CD14-positive monocyte (primary cell): ENCODE measurements around the gene OR5P2. TPM values are rescaled to one million over a fixed set of nuclear protein-coding genes. Genes with fewer than 3 reads are reported as not detected.
"Not testable (repeated sequence)": the region's sequence is repeated elsewhere in the genome, so short reads cannot be mapped to it uniquely, and the experiment has no call there.

Source experiments
- DNase-seq, 3 donors: peaks; one replicate each; pipeline ENCODE4 v3.0.0-alpha.2; 2011 to 2022
- H2AFZ ChIP-seq: 2 replicates; pipeline ENCODE4 v1.6.0; 2012; ENCODE audit warnings: mild to moderate bottlenecking, low read depth, low read length, inconsistent platforms; ENCODE audit not compliant: insufficient read depth, poor library complexity, severe bottlenecking
- H3K27ac ChIP-seq, 2 donors: 1 replicate in 1 of 2; 2 replicates in 1 of 2; pipeline ENCODE4 v1.5.1; 2012 to 2013; ENCODE audit warnings: low read length in 2 of 2, control low read depth in 1 of 2, inconsistent platforms in 1 of 2, low read depth in 1 of 2, mild to moderate bottlenecking in 1 of 2
- H3K27me3 ChIP-seq, 2 donors: one replicate each; pipeline versions ENCODE4 v1.6.0 to v1.6.1; 2011 to 2013; ENCODE audit warnings: low read length in 2 of 2; ENCODE audit not compliant: control insufficient read depth in 2 of 2, insufficient read depth in 2 of 2
- H3K36me3 ChIP-seq, 2 donors: replicated peaks in 1 of 2; 1 replicate in 1 of 2; 2 replicates in 1 of 2; pipeline versions ENCODE4 v1.5.1 to v1.6.1; 2012 to 2013; ENCODE audit warnings: low read length in 2 of 2, control low read depth in 1 of 2, inconsistent platforms in 1 of 2, mild to moderate bottlenecking in 1 of 2; ENCODE audit not compliant: insufficient read depth in 2 of 2, control insufficient read depth in 1 of 2
- H3K4me1 ChIP-seq, 2 donors: 1 replicate in 1 of 2; 2 replicates in 1 of 2; pipeline versions ENCODE4 v1.5.1 to v1.6.1; 2012 to 2013; ENCODE audit warnings: low read length in 2 of 2, control low read depth in 1 of 2, inconsistent platforms in 1 of 2, mild to moderate bottlenecking in 1 of 2, moderate library complexity in 1 of 2; ENCODE audit not compliant: insufficient read depth in 2 of 2, control insufficient read depth in 1 of 2
- H3K4me2 ChIP-seq: replicated peaks from 2 replicates; pipeline ENCODE3; 2012; ENCODE audit warnings: low read length, moderate library complexity, mild to moderate bottlenecking; ENCODE audit not compliant: poor library complexity, severe bottlenecking; ENCODE audit errors: extremely low read depth
- H3K4me3 ChIP-seq, 3 experiments: fragments of 200-600 bp in 1 of 3; sonication (generic) in 1 of 3; replicated peaks in 1 of 3; 1 replicate in 2 of 3; 2 replicates in 1 of 3; pipeline ENCODE4 v1.5.1; 2011 to 2013; ENCODE audit warnings: low read length in 3 of 3, mild to moderate bottlenecking in 3 of 3, control low read depth in 2 of 3, low read depth in 2 of 3, inconsistent platforms in 1 of 3, moderate library complexity in 1 of 3
- H3K79me2 ChIP-seq: 2 replicates; pipeline ENCODE4 v1.6.0; 2012; ENCODE audit warnings: mild to moderate bottlenecking, control low read depth, inconsistent platforms, low read length, moderate library complexity; ENCODE audit not compliant: insufficient read depth
- H3K9ac ChIP-seq: 2 replicates; pipeline ENCODE4 v1.6.0; 2017; ENCODE audit warnings: low read length, mild to moderate bottlenecking; ENCODE audit not compliant: insufficient read depth, poor library complexity, severe bottlenecking
- H3K9me3 ChIP-seq, 2 donors: replicated peaks in 1 of 2; 1 replicate in 1 of 2; 2 replicates in 1 of 2; pipeline versions ENCODE4 v1.5.1 to v1.6.1; 2012 to 2013; ENCODE audit warnings: low read length in 2 of 2, control low read depth in 1 of 2; ENCODE audit not compliant: control insufficient read depth in 1 of 2, insufficient read depth in 1 of 2
- H4K20me1 ChIP-seq: 2 replicates; pipeline ENCODE4 v1.6.0; 2012; ENCODE audit warnings: mild to moderate bottlenecking, low read length, control low read depth, moderate library complexity; ENCODE audit not compliant: insufficient read depth
- H3K27ac Mint-ChIP-seq, 7 donors: one replicate each; pipeline ENCODE4 v1.8.0; 2020; ENCODE audit warnings: mild to moderate bottlenecking in 7 of 7, mixed read lengths in 7 of 7, moderate library complexity in 6 of 7, inconsistent platforms in 2 of 7
- H3K27me3 Mint-ChIP-seq, 3 donors: one replicate each; pipeline ENCODE4 v1.8.0; 2021 to 2022; ENCODE audit warnings: low read depth in 3 of 3, mild to moderate bottlenecking in 3 of 3, mixed read lengths in 3 of 3, moderate library complexity in 3 of 3, inconsistent platforms in 1 of 3
- H3K36me3 Mint-ChIP-seq, 2 donors: one replicate each; pipeline ENCODE4 v1.8.0; 2020; ENCODE audit warnings: mixed read lengths in 2 of 2, inconsistent platforms in 1 of 2, mild to moderate bottlenecking in 1 of 2
- H3K4me1 Mint-ChIP-seq: one replicate; pipeline ENCODE4 v1.8.0; 2020; ENCODE audit warnings: mild to moderate bottlenecking, mixed read lengths
- H3K4me3 Mint-ChIP-seq, 2 donors: one replicate each; pipeline ENCODE4 v1.8.0; 2020; ENCODE audit warnings: mild to moderate bottlenecking in 2 of 2, mixed read lengths in 2 of 2, moderate library complexity in 1 of 2
- H3K9me3 Mint-ChIP-seq, 7 donors: one replicate each; pipeline ENCODE4 v1.8.0; 2020 to 2022; ENCODE audit warnings: mixed read lengths in 7 of 7, mild to moderate bottlenecking in 6 of 7, moderate library complexity in 6 of 7, inconsistent platforms in 2 of 7
- WGBS: methylation state at CpG from one replicate; pipeline ENCODE4 v1.1.5; 2013; ENCODE audit warnings: missing lambda C conversion rate; ENCODE audit not compliant: insufficient coverage; 5-methylcytosine and 5-hydroxymethylcytosine counted together
- intact Hi-C, 2 donors: fragments of 100-400 bp; cut with micrococcal nuclease; formaldehyde crosslinking; loops; one replicate each; pipeline versions ENCODE4 v1.15.0 to v1.15.1; 2023
- polyA plus RNA-seq, 3 donors: library from polyadenylated mRNA; depleted of rRNA in 1 of 3; unstranded in 2 of 3; stranded (reverse) in 1 of 3; fragments of 300-500 nt in 2 of 3; fragments of >200 nt in 1 of 3; fragmentation: Illumina TruSeq in 2 of 3; gene quantifications; 1 replicate in 2 of 3; 2 replicates in 1 of 3; pipeline ENCODE4 v1.2.3, GENCODE V29; 2012 to 2021
- TF ChIP-seq, protein P1 (sequence below): fragments of 200-600 bp; IDR thresholded peaks from one replicate; pipeline ENCODE4 v1.8.0; 2022; ENCODE audit warnings: antibody characterized with exemption, mild to moderate bottlenecking

The OR5P2 gene
- polyA plus RNA-seq, 3 donors, result not detected

DNA sequence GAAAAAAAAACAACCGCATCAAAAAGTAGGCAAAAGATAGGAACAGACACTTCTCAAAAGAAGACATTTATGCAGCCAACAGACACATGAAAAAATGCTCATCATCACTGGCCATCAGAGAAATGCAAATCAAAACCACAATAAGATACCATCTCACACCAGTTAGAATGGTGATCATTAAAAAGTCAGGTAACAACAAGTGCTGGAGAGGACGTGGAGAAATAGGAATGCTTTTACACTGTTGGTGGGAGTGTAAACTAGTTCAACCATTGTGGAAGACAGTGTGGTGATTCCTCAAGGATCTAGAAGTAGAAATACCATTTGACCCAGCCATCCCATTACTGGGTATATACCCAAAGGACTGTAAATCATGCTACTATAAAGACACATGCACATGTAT lies 18.2 kb upstream of the OR5P2 start:
- H3K27me3 Mint-ChIP-seq, H3K9me3 ChIP-seq, H3K36me3 ChIP-seq, H3K9ac ChIP-seq, intact Hi-C loops, H3K79me2 ChIP-seq, H4K20me1 ChIP-seq, H2AFZ ChIP-seq, H3K27me3 ChIP-seq, H3K36me3 Mint-ChIP-seq, H3K4me1 Mint-ChIP-seq, DNase-seq, H3K4me3 ChIP-seq, H3K4me3 Mint-ChIP-seq, H3K27ac ChIP-seq, H3K4me2 ChIP-seq, H3K4me1 ChIP-seq, H3K27ac Mint-ChIP-seq: not testable (repeated sequence)
- WGBS, result no CpG with 5 or more reads among the region's 2 CpGs
- H3K9me3 Mint-ChIP-seq, result peaks cover 10 to 29% (median 16%) of the 10 kb centered on the region in 7 donors

DNA sequence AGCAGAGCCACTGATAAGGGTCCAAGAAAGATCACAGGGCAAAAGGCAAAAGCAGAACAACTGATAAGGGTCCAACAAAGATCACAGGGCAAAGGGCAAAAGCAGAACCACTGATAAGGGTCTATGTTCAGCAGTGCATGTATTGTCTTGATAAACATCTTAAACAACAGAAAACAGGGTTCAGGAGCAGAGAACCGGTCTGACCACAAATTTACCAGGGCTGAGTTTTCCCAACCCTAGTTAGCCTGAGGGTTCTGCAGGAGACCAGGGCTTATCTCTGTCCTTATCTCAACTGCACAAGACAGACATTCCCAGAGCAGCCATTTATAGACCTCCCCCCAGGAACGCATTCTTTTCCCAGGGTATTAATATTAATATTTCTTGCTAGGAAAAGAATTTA lies 13.6 kb upstream of the OR5P2 start:
- DNase-seq, H3K4me1 Mint-ChIP-seq, H3K27ac ChIP-seq, H3K9ac ChIP-seq, H3K27ac Mint-ChIP-seq, H3K36me3 Mint-ChIP-seq, H3K4me3 Mint-ChIP-seq, H3K4me3 ChIP-seq, H3K36me3 ChIP-seq, H3K27me3 Mint-ChIP-seq, intact Hi-C loops, H4K20me1 ChIP-seq, H3K4me1 ChIP-seq, H2AFZ ChIP-seq, H3K79me2 ChIP-seq, H3K27me3 ChIP-seq, H3K4me2 ChIP-seq: not testable (repeated sequence)
- H3K9me3 ChIP-seq, result peaks cover 22 to 27% of the 10 kb centered on the region in 2 donors
- 75% methylated on average over 1 of the region's 2 CpGs for WGBS
- peaks cover 15 to 46% (median 31%) of the 10 kb centered on the region in 7 donors for H3K9me3 Mint-ChIP-seq

DNA sequence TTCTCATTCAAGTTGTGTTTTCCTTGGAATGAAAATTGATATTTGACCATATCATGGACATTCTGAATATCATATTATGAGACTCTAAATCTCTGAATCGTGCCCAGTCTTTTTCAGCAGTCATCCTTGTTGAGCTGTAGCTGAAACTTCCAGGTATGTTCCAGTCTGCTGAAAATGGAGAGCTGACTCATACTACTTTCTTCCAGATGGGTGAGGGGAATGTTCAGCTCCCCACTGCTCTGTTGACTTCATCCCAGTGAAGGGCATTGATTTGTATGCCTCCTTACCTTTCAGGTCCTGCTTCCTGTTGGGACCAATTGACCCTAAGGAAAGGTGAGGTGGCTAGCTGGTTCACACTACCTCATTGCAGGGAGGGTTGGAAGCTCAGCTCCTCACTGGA lies 3.5 kb downstream of the OR5P2 start:
- no peaks in the 10 kb centered on the region for H3K9me3 ChIP-seq
- TF ChIP-seq, protein P1, sequence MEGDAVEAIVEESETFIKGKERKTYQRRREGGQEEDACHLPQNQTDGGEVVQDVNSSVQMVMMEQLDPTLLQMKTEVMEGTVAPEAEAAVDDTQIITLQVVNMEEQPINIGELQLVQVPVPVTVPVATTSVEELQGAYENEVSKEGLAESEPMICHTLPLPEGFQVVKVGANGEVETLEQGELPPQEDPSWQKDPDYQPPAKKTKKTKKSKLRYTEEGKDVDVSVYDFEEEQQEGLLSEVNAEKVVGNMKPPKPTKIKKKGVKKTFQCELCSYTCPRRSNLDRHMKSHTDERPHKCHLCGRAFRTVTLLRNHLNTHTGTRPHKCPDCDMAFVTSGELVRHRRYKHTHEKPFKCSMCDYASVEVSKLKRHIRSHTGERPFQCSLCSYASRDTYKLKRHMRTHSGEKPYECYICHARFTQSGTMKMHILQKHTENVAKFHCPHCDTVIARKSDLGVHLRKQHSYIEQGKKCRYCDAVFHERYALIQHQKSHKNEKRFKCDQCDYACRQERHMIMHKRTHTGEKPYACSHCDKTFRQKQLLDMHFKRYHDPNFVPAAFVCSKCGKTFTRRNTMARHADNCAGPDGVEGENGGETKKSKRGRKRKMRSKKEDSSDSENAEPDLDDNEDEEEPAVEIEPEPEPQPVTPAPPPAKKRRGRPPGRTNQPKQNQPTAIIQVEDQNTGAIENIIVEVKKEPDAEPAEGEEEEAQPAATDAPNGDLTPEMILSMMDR, result no peak
- no CpG with 5 or more reads among the region's 1 CpG for WGBS
- H3K36me3 ChIP-seq, result no peaks in the 10 kb centered on the region
- Mint-ChIP-seq H3K4me3 (no peak overlapping the region), H3K9me3 (peaks cover 0 to 11% (median 3%) of the 10 kb centered on the region in 7 donors), H3K27me3 (no peaks in the 10 kb centered on the region), H3K4me1 (no peaks in the 10 kb centered on the region), H3K36me3 (no peaks in the 10 kb centered on the region), H3K27ac (no peak overlapping the region)
- H2AFZ ChIP-seq, result no peak overlapping the region
- DNase-seq, result no peak
- H4K20me1 ChIP-seq, result no peaks in the 10 kb centered on the region
- intact Hi-C loops, result no loop called here
- H3K4me1 ChIP-seq, result no peaks in the 10 kb centered on the region
- H3K9ac ChIP-seq, result no peak overlapping the region
- no peaks in the 10 kb centered on the region for H3K27me3 ChIP-seq
- H3K79me2 ChIP-seq, result no peaks in the 10 kb centered on the region
- no peak overlapping the region for H3K4me2 ChIP-seq
- no peak overlapping the region for H3K4me3 ChIP-seq
- no peak overlapping the region for H3K27ac ChIP-seq
